ENCODE data around the gene RBM18.

Gene RBM18

GRCh38 chr9:122223435-122223834 is 41.2 kb downstream of the RBM18 start:
- in situ Hi-C loops (cut with HindIII; ENCODE audit: low sequenced_read_pairs) = loop anchor here (5.0 kb wide), 1 partner anchor 101 kb away; no protein-coding TSS in a partner anchor

- in situ Hi-C loops (cut with HindIII; ENCODE audit: low sequenced_read_pairs) = loop anchor here (5.0 kb wide), 1 partner anchor 100 kb away; no protein-coding TSS in a partner anchor
Observed at GRCh38 chr9:122222791-122223190, 41.8 kb downstream of the RBM18 start.

GRCh38 chr9:122221183-122221811 is 43.3 kb downstream of the RBM18 start:
- in situ Hi-C loops (cut with HindIII; ENCODE audit: low sequenced_read_pairs) = loop anchor here (5.0 kb wide), 1 partner anchor 99 kb away; no protein-coding TSS in a partner anchor

- in situ Hi-C loops (cut with HindIII; ENCODE audit: low sequenced_read_pairs) = loop anchor here (5.0 kb wide), 1 partner anchor 98 kb away; no protein-coding TSS in a partner anchor
Observed at GRCh38 chr9:122220673-122221182, 43.9 kb downstream of the RBM18 start.

GRCh38 chr9:122219856-122220672 is 44.6 kb downstream of the RBM18 start:
- in situ Hi-C loops (cut with HindIII; ENCODE audit: low sequenced_read_pairs) = loop anchor here (5.0 kb wide), 1 partner anchor 98 kb away; no protein-coding TSS in a partner anchor

GRCh38 chr9:122218935-122219855 is 45.4 kb downstream of the RBM18 start:
- in situ Hi-C loops (cut with HindIII; ENCODE audit: low sequenced_read_pairs) = no loop called here

GRCh38 chr9:122218071-122218934 is 46.3 kb downstream of the RBM18 start:
- in situ Hi-C loops (cut with HindIII; ENCODE audit: low sequenced_read_pairs) = no loop called here

- in situ Hi-C loops (cut with HindIII; ENCODE audit: low sequenced_read_pairs) = no loop called here
Observed at GRCh38 chr9:122217640-122218039, 47.0 kb downstream of the RBM18 start.

GRCh38 chr9:122216798-122217418 is 47.7 kb downstream of the RBM18 start:
- in situ Hi-C loops (cut with HindIII; ENCODE audit: low sequenced_read_pairs) = no loop called here

- in situ Hi-C loops (cut with HindIII; ENCODE audit: low sequenced_read_pairs) = no loop called here
Observed at GRCh38 chr9:122216138-122216797, 48.4 kb downstream of the RBM18 start.

- in situ Hi-C loops (cut with HindIII; ENCODE audit: low sequenced_read_pairs) = no loop called here
Observed at GRCh38 chr9:122215663-122216062, 49.0 kb downstream of the RBM18 start.

GRCh38 chr9:122214507-122214906 is 50.1 kb downstream of the RBM18 start:
- in situ Hi-C loops (cut with HindIII; ENCODE audit: low sequenced_read_pairs) = no loop called here

- in situ Hi-C loops (cut with HindIII; ENCODE audit: low sequenced_read_pairs) = no loop called here
Observed at GRCh38 chr9:122213589-122214413, 50.8 kb downstream of the RBM18 start.

- in situ Hi-C loops (cut with HindIII; ENCODE audit: low sequenced_read_pairs) = no loop called here
Observed at GRCh38 chr9:122213102-122213588, 51.5 kb downstream of the RBM18 start.

- in situ Hi-C loops (cut with HindIII; ENCODE audit: low sequenced_read_pairs) = no loop called here
Observed at GRCh38 chr9:122212473-122213004, 52.1 kb downstream of the RBM18 start.

- in situ Hi-C loops (cut with HindIII; ENCODE audit: low sequenced_read_pairs) = loop anchor here (5.0 kb wide), 1 partner anchor 143 kb away; no protein-coding TSS in a partner anchor
Observed at GRCh38 chr9:122209451-122209850, 55.2 kb downstream of the RBM18 start.

GRCh38 chr9:122207096-122207495 is 57.5 kb downstream of the RBM18 start:
- in situ Hi-C loops (cut with HindIII; ENCODE audit: low sequenced_read_pairs) = loop anchor here (5.0 kb wide), 1 partner anchor 145 kb away; no protein-coding TSS in a partner anchor

All from endothelial cell of hepatic sinusoid (primary cell).